Gastrocnemius medialis (tissue), 4 donors: ENCODE data around the gene TIMP3.

Experiments
- CTCF ChIP-seq, 5 experiments: fragments of 450-650 bp in 3 of 5; fragments of 200-600 bp in 2 of 5; sonication (generic) in 2 of 5; IDR thresholded peaks in 4 of 5; conservative IDR thresholded peaks in 1 of 5; 1 replicate in 4 of 5; 2 replicates in 1 of 5; pipeline ENCODE4 v1.5.1; 2016 to 2019; ENCODE audit warnings: antibody characterized with exemption in 5 of 5, mild to moderate bottlenecking in 3 of 5, moderate library complexity in 3 of 5
- POLR2A ChIP-seq, 2 donors: fragments of 450-650 bp; IDR thresholded peaks; one replicate each; pipeline ENCODE4 v1.6.1; 2017; ENCODE audit warnings: antibody characterized with exemption in 2 of 2, mild to moderate bottlenecking in 2 of 2, moderate library complexity in 2 of 2

- TF ChIP-seq CTCF (IDR thresholded peaks at IDR 0.05 in 4 of 5, conservative IDR thresholded peaks at IDR 0.05 in 1 of 5) (no peak), POLR2A (IDR thresholded peaks at IDR 0.05) (no peak)
These were observed 39.7 kb downstream of the TIMP3 start for GRCh38 chr22:32841175-32841574.
